NCI-H82 (cell line): ENCODE results near the gene HID1.
A peak's percentile ranks its signal among the peaks of the same experiment; 100 is the strongest.
"Not testable (repeated sequence)": the region's sequence is repeated elsewhere in the genome, so short reads cannot be mapped to it uniquely, and the experiment has no call there.

Source experiments
- DNase-seq: peaks from one replicate; lab custom pipeline; 2025; lab: John Stamatoyannopoulos, UW

Gene HID1

GRCh38 chr17:74970395-74970794, 2.2 kb downstream of the HID1 start:
- no peak for DNase-seq

- not testable (repeated sequence) for DNase-seq
Measured at GRCh38 chr17:74969501-74969900, 3.1 kb downstream of the HID1 start.

- no peak for DNase-seq
Measured at GRCh38 chr17:74968361-74968780, 4.2 kb downstream of the HID1 start.

- no peak for DNase-seq
Measured at GRCh38 chr17:74964988-74965622, 7.5 kb downstream of the HID1 start.

- DNase-seq = no peak
Measured at GRCh38 chr17:74964246-74964761, 8.3 kb downstream of the HID1 start.

- peak; percentile 41 for DNase-seq
Measured at GRCh38 chr17:74963656-74964055, 8.9 kb downstream of the HID1 start.

- no peak for DNase-seq
Measured at GRCh38 chr17:74962622-74963394, 9.8 kb downstream of the HID1 start.

GRCh38 chr17:74961657-74962350, 10.8 kb downstream of the HID1 start:
- DNase-seq = peak; percentile 95

- peak; percentile 96 for DNase-seq
Measured at GRCh38 chr17:74960570-74961342, 11.8 kb downstream of the HID1 start.

- no peak for DNase-seq
Measured at GRCh38 chr17:74959826-74960515, 12.6 kb downstream of the HID1 start.

GRCh38 chr17:74957935-74958740, 14.4 kb downstream of the HID1 start:
- peak; percentile 85 for DNase-seq

- DNase-seq = no peak
Measured at GRCh38 chr17:74956093-74956492, 16.5 kb downstream of the HID1 start.

- DNase-seq = no peak
Measured at GRCh38 chr17:74954665-74955421, 17.7 kb downstream of the HID1 start.

- DNase-seq = no peak
Measured at GRCh38 chr17:74954115-74954514, 18.4 kb downstream of the HID1 start.

GRCh38 chr17:74953134-74953687, 19.3 kb downstream of the HID1 start:
- DNase-seq = no peak

GRCh38 chr17:74952431-74953133, 20.0 kb downstream of the HID1 start:
- DNase-seq = no peak

- DNase-seq = no peak
Measured at GRCh38 chr17:74951680-74952421, 20.7 kb downstream of the HID1 start.

- no peak for DNase-seq
Measured at GRCh38 chr17:74951065-74951464, 21.5 kb downstream of the HID1 start.
